Thyroid gland (tissue), 4 donors: ENCODE results near the gene TGFA. TPM values are rescaled to one million over a fixed set of nuclear protein-coding genes. Genes with fewer than 3 reads are reported as not detected.

Source experiments
- DNase-seq, 2 donors: peaks; one replicate each; pipeline ENCODE4 v3.0.0-alpha.2; 2019
- H3K27ac ChIP-seq, 3 donors: fragments of 200-600 bp; sonication (generic); 1 replicate in 2 of 3; 2 replicates in 1 of 3; pipeline ENCODE4 v1.5.1; 2016 to 2019; ENCODE audit warnings: mild to moderate bottlenecking in 1 of 3, moderate library complexity in 1 of 3
- H3K27me3 ChIP-seq: fragments of 200-600 bp; sonication (generic); one replicate; pipeline ENCODE4 v1.5.1; 2019
- H3K36me3 ChIP-seq, 2 donors: fragments of 200-600 bp; sonication (generic); one replicate each; pipeline ENCODE4 v1.5.1; 2016 to 2019
- H3K4me1 ChIP-seq, 2 donors: fragments of 200-600 bp; sonication (generic); one replicate each; pipeline ENCODE4 v1.5.1; 2017 to 2019
- H3K4me3 ChIP-seq, 3 donors: fragments of 200-600 bp; sonication (generic); replicated peaks in 1 of 3; 1 replicate in 2 of 3; 2 replicates in 1 of 3; pipeline ENCODE4 v1.5.1; 2016; ENCODE audit warnings: mild to moderate bottlenecking in 1 of 3
- H3K9me3 ChIP-seq: fragments of 200-600 bp; sonication (generic); one replicate; pipeline ENCODE4 v1.5.1; 2017
- POLR2A ChIP-seq, 2 donors: fragments of 450-650 bp; IDR thresholded peaks; one replicate each; pipeline ENCODE4 v1.6.1; 2017; ENCODE audit warnings: antibody characterized with exemption in 2 of 2, mild to moderate bottlenecking in 2 of 2, moderate library complexity in 1 of 2
- WGBS, 2 donors: methylation state at CpG; one replicate each; pipeline ENCODE4 v1.1.5; 2017; 5-methylcytosine and 5-hydroxymethylcytosine counted together
- intact Hi-C: fragments of 100-400 bp; cut with DNase I; formaldehyde crosslinking; loops from one replicate; pipeline ENCODE4 v1.15.1; 2023
- total RNA-seq, 4 donors: library from RNA; depleted of rRNA; stranded (reverse); fragments of >200 nt; gene quantifications; one replicate each; pipeline ENCODE4 v1.2.3, GENCODE V29; 2016
- TF ChIP-seq, protein P1 (sequence below), 6 experiments: fragments of 200-600 bp in 3 of 6; fragments of 450-650 bp in 3 of 6; sonication (generic) in 3 of 6; IDR thresholded peaks; one replicate each; pipeline ENCODE4 v1.5.1; 2016 to 2019; ENCODE audit warnings: antibody characterized with exemption in 6 of 6, mild to moderate bottlenecking in 2 of 6, inconsistent platforms in 1 of 6, moderate library complexity in 1 of 6

TGFA gene
- total RNA-seq, 4 donors from 2014 or later: 12.9 to 23.0 (median 18.6) TPM

GRCh38 chr2:70516596-70516995 is 37.0 kb downstream of the TGFA start:
- TF ChIP-seq POLR2A (IDR thresholded peaks at IDR 0.05): no peak
- TF ChIP-seq, protein P1, sequence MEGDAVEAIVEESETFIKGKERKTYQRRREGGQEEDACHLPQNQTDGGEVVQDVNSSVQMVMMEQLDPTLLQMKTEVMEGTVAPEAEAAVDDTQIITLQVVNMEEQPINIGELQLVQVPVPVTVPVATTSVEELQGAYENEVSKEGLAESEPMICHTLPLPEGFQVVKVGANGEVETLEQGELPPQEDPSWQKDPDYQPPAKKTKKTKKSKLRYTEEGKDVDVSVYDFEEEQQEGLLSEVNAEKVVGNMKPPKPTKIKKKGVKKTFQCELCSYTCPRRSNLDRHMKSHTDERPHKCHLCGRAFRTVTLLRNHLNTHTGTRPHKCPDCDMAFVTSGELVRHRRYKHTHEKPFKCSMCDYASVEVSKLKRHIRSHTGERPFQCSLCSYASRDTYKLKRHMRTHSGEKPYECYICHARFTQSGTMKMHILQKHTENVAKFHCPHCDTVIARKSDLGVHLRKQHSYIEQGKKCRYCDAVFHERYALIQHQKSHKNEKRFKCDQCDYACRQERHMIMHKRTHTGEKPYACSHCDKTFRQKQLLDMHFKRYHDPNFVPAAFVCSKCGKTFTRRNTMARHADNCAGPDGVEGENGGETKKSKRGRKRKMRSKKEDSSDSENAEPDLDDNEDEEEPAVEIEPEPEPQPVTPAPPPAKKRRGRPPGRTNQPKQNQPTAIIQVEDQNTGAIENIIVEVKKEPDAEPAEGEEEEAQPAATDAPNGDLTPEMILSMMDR (IDR thresholded peaks at IDR 0.05): no peak
- intact Hi-C loops: no loop called here
- Histone ChIP-seq H3K9me3 (no peaks in the 10 kb centered on the region), H3K27me3 (no peaks in the 10 kb centered on the region), H3K4me1 (peaks cover 27 to 46% of the 10 kb centered on the region in 2 donors), H3K27ac (no peak overlapping the region), H3K36me3 (no peaks in the 10 kb centered on the region), H3K4me3 (no peak overlapping the region)
- 89 to 92% methylated on average over 4 to 5 of the region's 5 CpGs for WGBS, 2 donors
- DNase-seq: no peak

GRCh38 chr2:70515938-70516337 is 37.7 kb downstream of the TGFA start:
- Histone ChIP-seq H3K27me3 (no peaks in the 10 kb centered on the region), H3K4me1 (peaks cover 22 to 40% of the 10 kb centered on the region in 2 donors), H3K9me3 (no peaks in the 10 kb centered on the region), H3K27ac (peak overlapping the region in 1 of 3 donors; percentile 84), H3K4me3 (no peak overlapping the region), H3K36me3 (no peaks in the 10 kb centered on the region)
- whole genome bisulfite sequencing, 2 donors: 68 to 71% methylated on average over 4 of the region's 4 CpGs
- DNase-seq: no peak
- intact Hi-C loops: no loop called here
- TF ChIP-seq, protein P1 (IDR thresholded peaks at IDR 0.05): no peak
- TF ChIP-seq POLR2A (IDR thresholded peaks at IDR 0.05): no peak

DNA sequence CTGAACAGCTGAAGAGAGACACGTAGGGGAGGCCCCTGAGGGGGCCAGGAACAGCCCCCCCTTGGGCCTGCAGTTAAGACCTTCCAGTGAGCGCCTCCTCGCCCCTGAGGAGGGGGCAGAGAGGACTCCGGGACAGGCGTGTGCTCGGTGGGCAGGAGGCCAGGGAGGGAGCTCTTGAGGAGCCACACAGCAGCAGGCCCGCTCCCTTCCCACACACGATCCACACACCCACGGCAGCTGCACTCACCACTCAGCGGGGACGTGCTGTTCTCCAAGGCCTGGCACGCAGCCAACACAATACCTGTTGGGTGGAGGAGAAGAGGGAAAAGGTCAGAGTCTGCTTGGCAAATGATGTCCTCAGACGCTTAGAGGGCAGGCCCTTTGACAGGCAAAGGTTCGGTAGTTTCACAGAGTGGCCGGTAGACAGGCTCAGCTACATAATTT is 39.0 kb downstream of the TGFA start:
- Histone ChIP-seq H3K27ac (peak overlapping the region; percentile 84 to 87 (median 85)), H3K4me1 (peaks cover 20 to 40% of the 10 kb centered on the region in 2 donors), H3K9me3 (no peaks in the 10 kb centered on the region), H3K36me3 (no peaks in the 10 kb centered on the region), H3K27me3 (no peaks in the 10 kb centered on the region), H3K4me3 (no peak overlapping the region)
- intact Hi-C loops: no loop called here
- peak; percentile 99 to 100 for DNase-seq
- TF ChIP-seq POLR2A (IDR thresholded peaks at IDR 0.05): no peak
- TF ChIP-seq, protein P1 (IDR thresholded peaks at IDR 0.05): no peak
- WGBS, 2 donors: 27 to 35% methylated on average over 15 of the region's 15 CpGs

- H3K27me3 ChIP-seq: no peaks in the 10 kb centered on the region
- no peaks in the 10 kb centered on the region for H3K36me3 ChIP-seq
- peak overlapping the region; percentile 84 to 87 (median 85) for H3K27ac ChIP-seq
- 72 to 76% methylated on average over 4 of the region's 4 CpGs for WGBS, 2 donors
- DNase-seq: no peak
- TF ChIP-seq, protein P1 (IDR thresholded peaks at IDR 0.05): no peak
- no peak for TF ChIP-seq POLR2A (IDR thresholded peaks at IDR 0.05)
- intact Hi-C loops: no loop called here
- no peaks in the 10 kb centered on the region for H3K9me3 ChIP-seq
- no peak overlapping the region for H3K4me3 ChIP-seq
- peaks cover 20 to 41% of the 10 kb centered on the region in 2 donors for H3K4me1 ChIP-seq
Measured at GRCh38 chr2:70513738-70514137, 39.9 kb downstream of the TGFA start.

GRCh38 chr2:70511971-70512729 is 41.5 kb downstream of the TGFA start:
- no peaks in the 10 kb centered on the region for H3K9me3 ChIP-seq
- H3K36me3 ChIP-seq: no peaks in the 10 kb centered on the region
- H3K4me3 ChIP-seq: no peak overlapping the region
- no peak for DNase-seq
- intact Hi-C loops: no loop called here
- no peak overlapping the region for H3K27ac ChIP-seq
- TF ChIP-seq POLR2A (IDR thresholded peaks at IDR 0.05): no peak
- TF ChIP-seq, protein P1 (IDR thresholded peaks at IDR 0.05): no peak
- peaks cover 20 to 34% of the 10 kb centered on the region in 2 donors for H3K4me1 ChIP-seq
- H3K27me3 ChIP-seq: no peaks in the 10 kb centered on the region
- 88 to 95% methylated on average over 5 to 7 of the region's 8 CpGs for WGBS, 2 donors
